ENCODE data around the gene WNT3A. TPM values are rescaled to one million over a fixed set of nuclear protein-coding genes. Genes with fewer than 3 reads are reported as not detected.

Gene WNT3A
- polyA plus RNA-seq, 1 donor (not counting 4 experiments of a cell fraction or from before 2014, with no cell fraction given) = 0.07 TPM

GRCh38 chr1:228062085-228062791 lies 55.4 kb downstream of the WNT3A start:
- no peaks in the 10 kb centered on the region for H4K20me1 ChIP-seq (ENCODE audit: control insufficient read depth, extremely low read depth, insufficient read depth, low read length)
- no peaks in the 10 kb centered on the region for H3K36me3 ChIP-seq (ENCODE audit: control insufficient read depth in 2 of 2, extremely low read depth in 1 of 2, insufficient read depth in 2 of 2, low read length in 2 of 2)
- TF ChIP-seq EZH2 (IDR thresholded peaks at IDR 0.05; ENCODE audit: low read length) (no peak), CTCF (optimal IDR thresholded peaks at IDR 0.05 in 1 of 3, IDR thresholded peaks at IDR 0.05 in 1 of 3, conservative IDR thresholded peaks at IDR 0.05 in 1 of 3; ENCODE audit: extremely low read depth in 1 of 3, insufficient read depth in 2 of 3, low read length in 3 of 3) (no peak)
- H3K4me2 ChIP-seq (ENCODE audit: control insufficient read depth, extremely low read depth, insufficient read depth, low read depth, low read length) = no peak overlapping the region
- H3K4me3 ChIP-seq (ENCODE audit: control insufficient read depth in 2 of 3, extremely low read depth in 1 of 3, insufficient read depth in 2 of 3, low read depth in 1 of 3, low read length in 3 of 3) = no peak overlapping the region
- peaks cover 61% of the 10 kb centered on the region for H3K27me3 ChIP-seq (ENCODE audit: control insufficient read depth, extremely low read depth, insufficient read depth, low read length)
- no peaks in the 10 kb centered on the region for H3K79me2 ChIP-seq (ENCODE audit: control insufficient read depth, insufficient read depth, low read length)
- H2AFZ ChIP-seq (ENCODE audit: control insufficient read depth, low read length) = no peak overlapping the region
- H3K9me3 ChIP-seq (ENCODE audit: control insufficient read depth, low read depth, low read length) = no peaks in the 10 kb centered on the region
- H3K27ac ChIP-seq (ENCODE audit: control insufficient read depth, insufficient read depth, low read length) = no peak overlapping the region
- FAIRE-seq = no peak
- dilution Hi-C loops (cut with MboI; ENCODE audit: extremely low pct_ligation_motif_present, low sequenced_read_pairs) = no loop called here
- no peak overlapping the region for H3K9ac ChIP-seq (ENCODE audit: control insufficient read depth, extremely low read depth, insufficient read depth, low read length)
- no peak for DNase-seq (ENCODE audit: low read depth, low spot score)
- H3K4me1 ChIP-seq (ENCODE audit: control insufficient read depth, extremely low read depth, insufficient read depth, low read length) = peaks cover 3% of the 10 kb centered on the region
- H3K9me1 ChIP-seq (ENCODE audit: control insufficient read depth, extremely low read depth, insufficient read depth, low read length) = no peaks in the 10 kb centered on the region

- no peak for FAIRE-seq
- H3K36me3 ChIP-seq (ENCODE audit: control insufficient read depth in 2 of 2, extremely low read depth in 1 of 2, insufficient read depth in 2 of 2, low read length in 2 of 2) = no peaks in the 10 kb centered on the region
- H3K4me3 ChIP-seq (ENCODE audit: control insufficient read depth in 2 of 3, extremely low read depth in 1 of 3, insufficient read depth in 2 of 3, low read depth in 1 of 3, low read length in 3 of 3) = no peak overlapping the region
- no peak overlapping the region for H3K4me2 ChIP-seq (ENCODE audit: control insufficient read depth, extremely low read depth, insufficient read depth, low read depth, low read length)
- no peak for TF ChIP-seq EZH2 (IDR thresholded peaks at IDR 0.05; ENCODE audit: low read length)
- peak in 2 of 3 experiments; percentile 64 to 71 for TF ChIP-seq CTCF (optimal IDR thresholded peaks at IDR 0.05 in 1 of 3, IDR thresholded peaks at IDR 0.05 in 1 of 3, conservative IDR thresholded peaks at IDR 0.05 in 1 of 3; ENCODE audit: extremely low read depth in 1 of 3, insufficient read depth in 2 of 3, low read length in 3 of 3)
- no peak overlapping the region for H3K27ac ChIP-seq (ENCODE audit: control insufficient read depth, insufficient read depth, low read length)
- no peaks in the 10 kb centered on the region for H4K20me1 ChIP-seq (ENCODE audit: control insufficient read depth, extremely low read depth, insufficient read depth, low read length)
- peaks cover 60% of the 10 kb centered on the region for H3K27me3 ChIP-seq (ENCODE audit: control insufficient read depth, extremely low read depth, insufficient read depth, low read length)
- no peak overlapping the region for H3K9ac ChIP-seq (ENCODE audit: control insufficient read depth, extremely low read depth, insufficient read depth, low read length)
- DNase-seq (ENCODE audit: low read depth, low spot score) = no peak
- no peak overlapping the region for H2AFZ ChIP-seq (ENCODE audit: control insufficient read depth, low read length)
- H3K4me1 ChIP-seq (ENCODE audit: control insufficient read depth, extremely low read depth, insufficient read depth, low read length) = peaks cover 3% of the 10 kb centered on the region
- H3K9me1 ChIP-seq (ENCODE audit: control insufficient read depth, extremely low read depth, insufficient read depth, low read length) = no peaks in the 10 kb centered on the region
- no peaks in the 10 kb centered on the region for H3K9me3 ChIP-seq (ENCODE audit: control insufficient read depth, low read depth, low read length)
- no peaks in the 10 kb centered on the region for H3K79me2 ChIP-seq (ENCODE audit: control insufficient read depth, insufficient read depth, low read length)
- dilution Hi-C loops (cut with MboI; ENCODE audit: extremely low pct_ligation_motif_present, low sequenced_read_pairs) = no loop called here
These were observed 56.0 kb downstream of the WNT3A start for GRCh38 chr1:228062812-228063211.

Measured in keratinocyte (primary cell).